IMR-90 (cell line): Measurements from ENCODE around the gene MSL3B.

Experiments
- ATAC-seq: fragments of 200-7000 bp; cut with Tn5 transposase; 2 replicates; pipeline ENCODE4 v1.9.1; 2020; ENCODE audit warnings: low read depth, mild to moderate bottlenecking, moderate library complexity
- BruUV-seq: library from RNA; stranded (reverse); fragments of 400-500 nt; replicated peaks from 2 replicates; lab custom pipeline; 2021; lab: Mats Ljungman, UMichigan
- CTCF ChIA-PET: fragments of 300-600 bp; formaldehyde crosslinking; extraction: SDS; loops from one replicate; lab custom pipeline; 2021; ENCODE audit warnings: antibody characterized with exemption; lab: Yijun Ruan, JAX
- POLR2A ChIA-PET: fragments of 300-600 bp; sonication (Branson Sonifier 250); formaldehyde crosslinking; loops from one replicate; lab custom pipeline; 2022; ENCODE audit warnings: antibody characterized with exemption; ENCODE audit not compliant: unreplicated experiment; lab: Charles Lee
- DNase-seq: peaks from one replicate; pipeline ENCODE4 v3.0.0; 2013
- H2AFZ ChIP-seq: replicated peaks from 2 replicates; pipeline ENCODE3; 2013; ENCODE audit warnings: low read length, mild to moderate bottlenecking; ENCODE audit not compliant: poor library complexity
- H2AK5ac ChIP-seq: 2 replicates; pipeline ENCODE4 v1.6.1; 2013; ENCODE audit warnings: low read depth, low read length, inconsistent platforms
- H2AK9ac ChIP-seq: replicated peaks from 2 replicates; pipeline ENCODE3; 2013; ENCODE audit warnings: mild to moderate bottlenecking, low read depth, low read length, moderate library complexity; ENCODE audit not compliant: poor library complexity
- H2BK120ac ChIP-seq: 2 replicates; pipeline ENCODE4 v1.6.1; 2013; ENCODE audit warnings: low read depth, low read length, inconsistent platforms
- H2BK15ac ChIP-seq: 3 replicates; pipeline ENCODE4 v1.6.1; 2013; ENCODE audit warnings: low read depth, low read length, inconsistent platforms
- H2BK20ac ChIP-seq: 2 replicates; pipeline ENCODE4 v1.6.1; 2013; ENCODE audit warnings: low read depth, mild to moderate bottlenecking, inconsistent platforms, low read length, moderate library complexity
- H2BK5ac ChIP-seq: 2 replicates; pipeline ENCODE4 v1.6.1; 2013; ENCODE audit warnings: mild to moderate bottlenecking, low read depth, low read length, inconsistent platforms; ENCODE audit not compliant: poor library complexity, severe bottlenecking
- H3K14ac ChIP-seq: replicated peaks from 2 replicates; pipeline ENCODE4 v1.6.1; 2013; ENCODE audit warnings: low read depth, low read length, inconsistent platforms
- H3K18ac ChIP-seq: 2 replicates; pipeline ENCODE4 v1.6.1; 2013; ENCODE audit warnings: low read depth, low read length, control low read depth
- H3K23ac ChIP-seq: 2 replicates; pipeline ENCODE4 v1.6.1; 2013; ENCODE audit warnings: low read depth, low read length, inconsistent platforms
- H3K27ac ChIP-seq: 2 replicates; pipeline ENCODE4 v1.5.1; 2013; ENCODE audit warnings: mild to moderate bottlenecking, control low read depth, low read length; ENCODE audit not compliant: insufficient read depth
- H3K27me3 ChIP-seq: 2 replicates; pipeline ENCODE4 v1.6.1; 2013; ENCODE audit warnings: low read length; ENCODE audit not compliant: control insufficient read depth, insufficient read depth
- H3K36me3 ChIP-seq: 2 replicates; pipeline ENCODE4 v1.6.1; 2013; ENCODE audit warnings: low read length, mixed read lengths; ENCODE audit not compliant: control insufficient read depth, insufficient read depth
- H3K4ac ChIP-seq: 2 replicates; pipeline ENCODE4 v1.6.1; 2013; ENCODE audit warnings: low read depth, low read length, inconsistent platforms
- H3K4me1 ChIP-seq: 2 replicates; pipeline ENCODE4 v1.6.1; 2013; ENCODE audit warnings: low read length, mixed read lengths; ENCODE audit not compliant: control insufficient read depth, insufficient read depth
- H3K4me2 ChIP-seq: 2 replicates; pipeline ENCODE4 v1.6.1; 2013; ENCODE audit warnings: low read depth, mild to moderate bottlenecking, control low read depth, low read length, moderate library complexity
- H3K4me3 ChIP-seq: 2 replicates; pipeline ENCODE4 v1.5.1; 2013; ENCODE audit warnings: low read depth, mild to moderate bottlenecking, control low read depth, low read length, moderate library complexity; ENCODE audit not compliant: insufficient read depth
- H3K56ac ChIP-seq: 2 replicates; pipeline ENCODE4 v1.6.1; 2013; ENCODE audit warnings: low read length, inconsistent platforms; ENCODE audit not compliant: insufficient read depth; ENCODE audit errors: extremely low read depth
- H3K79me1 ChIP-seq, 2 experiments: 2 replicates each; pipeline ENCODE4 v1.6.1; 2013; ENCODE audit warnings: low read length in 2 of 2, inconsistent platforms in 1 of 2, low read depth in 1 of 2
- H3K9ac ChIP-seq: 2 replicates; pipeline ENCODE4 v1.6.1; 2013; ENCODE audit warnings: low read depth, low read length, control low read depth
- H3K9me1 ChIP-seq: 2 replicates; pipeline ENCODE4 v1.6.1; 2013; ENCODE audit warnings: low read length, inconsistent platforms; ENCODE audit not compliant: insufficient read depth
- H3K9me3 ChIP-seq: 2 replicates; pipeline ENCODE4 v1.6.1; 2013; ENCODE audit warnings: low read length; ENCODE audit not compliant: control insufficient read depth, insufficient read depth
- H4K20me1 ChIP-seq: 2 replicates; pipeline ENCODE4 v1.6.1; 2013; ENCODE audit warnings: low read length, inconsistent platforms; ENCODE audit not compliant: insufficient read depth
- H4K5ac ChIP-seq: 2 replicates; pipeline ENCODE4 v1.6.1; 2013; ENCODE audit warnings: mild to moderate bottlenecking, low read depth, low read length, control low read depth
- H4K8ac ChIP-seq, 2 experiments: 2 replicates each; pipeline ENCODE4 v1.6.1; 2013; ENCODE audit warnings: low read depth in 2 of 2, low read length in 2 of 2, control low read depth in 1 of 2, inconsistent platforms in 1 of 2
- H4K91ac ChIP-seq: 2 replicates; pipeline ENCODE4 v1.6.1; 2013; ENCODE audit warnings: low read depth, low read length, inconsistent platforms; ENCODE audit not compliant: insufficient read depth
- CEBPB ChIP-seq: IDR thresholded peaks from 2 replicates; pipeline ENCODE4 v1.6.1; 2012; ENCODE audit warnings: low read depth, low read length, improper control_type of control experiment
- MXI1 ChIP-seq: IDR thresholded peaks from 2 replicates; pipeline ENCODE4 v1.6.1; 2012; ENCODE audit warnings: low read depth, mild to moderate bottlenecking, low read length, moderate library complexity, borderline replicate concordance
- RAD21 ChIP-seq: IDR thresholded peaks from 2 replicates; pipeline ENCODE4 v1.6.1; 2012; ENCODE audit warnings: low read length, improper control_type of control experiment
- RCOR1 ChIP-seq: IDR thresholded peaks from 2 replicates; pipeline ENCODE4 v1.6.1; 2012; ENCODE audit warnings: mild to moderate bottlenecking, low read length, improper control_type of control experiment; ENCODE audit not compliant: insufficient replicate concordance
- RFX5 ChIP-seq: IDR thresholded peaks from 2 replicates; pipeline ENCODE4 v1.8.0; 2012; ENCODE audit warnings: low read depth, mild to moderate bottlenecking, low read length, moderate library complexity
- SMC3 ChIP-seq: fragments of 150-350 bp; IDR thresholded peaks from 2 replicates; pipeline ENCODE4 v1.6.1; 2016; ENCODE audit warnings: low read depth, mild to moderate bottlenecking, antibody characterized with exemption, low read length, moderate library complexity
- WGBS, 2 experiments: methylation state at CpG; one replicate each; pipeline versions ENCODE4 v1.1.5 to v1.1.7; 2013; ENCODE audit warnings: missing lambda C conversion rate in 2 of 2; ENCODE audit not compliant: insufficient read length in 1 of 2; ENCODE audit errors: extremely low coverage in 2 of 2; 5-methylcytosine and 5-hydroxymethylcytosine counted together
- dilution Hi-C: fragments of 300-500 bp; cut with HindIII; formaldehyde crosslinking; loops from one replicate; pipeline ENCODE4 v1.14.3; 2018; ENCODE audit warnings: low sequenced_read_pairs; ENCODE audit not compliant: unreplicated experiment
- in situ Hi-C: fragments of 300-500 bp; cut with MboI; formaldehyde crosslinking; loops from 3 replicates; pipeline ENCODE4 v1.14.3; 2019; ENCODE audit warnings: low sequenced_read_pairs, inconsistent platforms, mixed read lengths
- intact Hi-C: fragments of 100-400 bp; cut with micrococcal nuclease; formaldehyde crosslinking; loops from 2 replicates; pipeline ENCODE4 v1.10.0; 2022

MSL3B gene

GRCh38 chr2:233819884-233820773 lies 48.1 kb downstream of the MSL3B start:
- in situ Hi-C loops (no loop called here), intact Hi-C loops (no loop called here), dilution Hi-C loops (no loop called here)
- Histone ChIP-seq H4K91ac (no peak overlapping the region), H3K4me2 (no peak overlapping the region), H3K4me3 (no peak overlapping the region), H4K5ac (no peak overlapping the region), H3K14ac (no peak overlapping the region), H2AK5ac (no peak overlapping the region), H3K9ac (no peak overlapping the region), H3K56ac (no peak overlapping the region), H3K9me1 (no peaks in the 10 kb centered on the region), H3K27me3 (peaks cover 10% of the 10 kb centered on the region), H4K20me1 (no peaks in the 10 kb centered on the region), H3K23ac (no peak overlapping the region), H2AK9ac (no peak overlapping the region), H2BK20ac (no peak overlapping the region), H3K27ac (no peak overlapping the region), H3K18ac (no peak overlapping the region), H3K36me3 (no peaks in the 10 kb centered on the region), H2AFZ (no peak overlapping the region), H2BK15ac (no peak overlapping the region), H3K79me1 (no peaks in the 10 kb centered on the region), H4K8ac (no peak overlapping the region), H3K4me1 (no peaks in the 10 kb centered on the region), H2BK5ac (no peak overlapping the region), H3K9me3 (no peaks in the 10 kb centered on the region), H2BK120ac (no peak overlapping the region), H3K4ac (no peak overlapping the region)
- no TSS peak for BruUV-seq
- DNase-seq (no peak), ATAC-seq (no peak)
- POLR2A ChIA-PET: no interaction called here
- CTCF ChIA-PET: interaction anchor here (0.9 kb wide), 1 partner anchor 12 kb away, joined by 3 read pairs; no protein-coding TSS in a partner anchor
- no peak for TF ChIP-seq RAD21
- TF ChIP-seq RFX5: no peak
- TF ChIP-seq MXI1: no peak
- TF ChIP-seq RCOR1: no peak
- TF ChIP-seq CEBPB: no peak
- TF ChIP-seq SMC3: no peak
- 59% methylated on average over 8 of the region's 18 CpGs; no CpG with 5 or more reads in 1 of the 2 experiments for WGBS, 2 experiments
